Loucy (cell line): Measurements from ENCODE around the gene FBN1.
A peak's percentile ranks its signal among the peaks of the same experiment; 100 is the strongest.

ENCODE experiments used
- H2AFZ ChIP-seq: fragments of 200-600 bp; sonication (generic); 2 replicates; pipeline ENCODE4 v1.6.0; 2016; ENCODE audit warnings: antibody characterized with exemption, mild to moderate bottlenecking, low read length, moderate library complexity
- H3F3A ChIP-seq: fragments of 200-600 bp; 2 replicates; pipeline ENCODE4 v1.6.0; 2016; ENCODE audit warnings: antibody characterized with exemption, low read depth, mild to moderate bottlenecking
- H3K27me3 ChIP-seq: fragments of 200-600 bp; sonication (generic); 2 replicates; pipeline ENCODE4 v1.6.1; 2014; ENCODE audit warnings: low read length, mild to moderate bottlenecking; ENCODE audit not compliant: insufficient read depth, poor library complexity, severe bottlenecking
- H3K36me3 ChIP-seq: fragments of 200-600 bp; sonication (generic); 2 replicates; pipeline ENCODE4 v1.6.1; 2016; ENCODE audit warnings: low read length; ENCODE audit not compliant: insufficient read depth
- H3K4me1 ChIP-seq: fragments of 200-600 bp; sonication (generic); 2 replicates; pipeline ENCODE4 v1.5.1; 2014; ENCODE audit warnings: low read length, mild to moderate bottlenecking; ENCODE audit not compliant: insufficient read depth, poor library complexity, severe bottlenecking
- H3K4me2 ChIP-seq: fragments of 200-600 bp; sonication (generic); 2 replicates; pipeline ENCODE4 v1.6.0; 2014; ENCODE audit warnings: antibody characterized with exemption, low read length, low read depth, mild to moderate bottlenecking; ENCODE audit not compliant: poor library complexity, severe bottlenecking
- H3K4me3 ChIP-seq: fragments of 200-600 bp; sonication (generic); 2 replicates; pipeline ENCODE4 v1.5.1; 2014; ENCODE audit warnings: low read length, mild to moderate bottlenecking, mixed read lengths; ENCODE audit not compliant: poor library complexity, severe bottlenecking
- H3K79me2 ChIP-seq: fragments of 200-600 bp; sonication (generic); 2 replicates; pipeline ENCODE4 v1.6.1; 2014; ENCODE audit warnings: low read length; ENCODE audit not compliant: insufficient read depth
- H3K9ac ChIP-seq: fragments of 200-600 bp; sonication (generic); 2 replicates; pipeline ENCODE4 v1.6.0; 2014; ENCODE audit warnings: mild to moderate bottlenecking, low read depth, low read length, moderate library complexity; ENCODE audit not compliant: poor library complexity, severe bottlenecking
- H3K9me2 ChIP-seq: fragments of 200-600 bp; sonication (generic); replicated peaks from 2 replicates; pipeline ENCODE4 v1.6.1; 2016; ENCODE audit warnings: low read depth, low read length, mixed read lengths
- H3K9me3 ChIP-seq: fragments of 200-600 bp; sonication (generic); 2 replicates; pipeline ENCODE4 v1.6.1; 2014; ENCODE audit warnings: mild to moderate bottlenecking, antibody characterized with exemption, low read length, low read depth; ENCODE audit not compliant: insufficient read depth
- H4K20me1 ChIP-seq: fragments of 200-600 bp; sonication (generic); 2 replicates; pipeline ENCODE4 v1.6.0; 2014; ENCODE audit warnings: antibody characterized with exemption, low read length, mild to moderate bottlenecking; ENCODE audit not compliant: insufficient read depth, poor library complexity, severe bottlenecking
- EZH2phosphoT487 ChIP-seq: fragments of 200-600 bp; IDR thresholded peaks from 2 replicates; pipeline ENCODE4 v1.6.1; 2018; ENCODE audit warnings: antibody characterized with exemption, mild to moderate bottlenecking, moderate library complexity, borderline replicate concordance
- TF ChIP-seq, protein P1 (sequence below): fragments of 200-600 bp; sonication (generic); conservative IDR thresholded peaks from 2 replicates; pipeline ENCODE4 v1.5.1; 2014; ENCODE audit warnings: mild to moderate bottlenecking, antibody characterized with exemption, low read length

Gene FBN1

DNA sequence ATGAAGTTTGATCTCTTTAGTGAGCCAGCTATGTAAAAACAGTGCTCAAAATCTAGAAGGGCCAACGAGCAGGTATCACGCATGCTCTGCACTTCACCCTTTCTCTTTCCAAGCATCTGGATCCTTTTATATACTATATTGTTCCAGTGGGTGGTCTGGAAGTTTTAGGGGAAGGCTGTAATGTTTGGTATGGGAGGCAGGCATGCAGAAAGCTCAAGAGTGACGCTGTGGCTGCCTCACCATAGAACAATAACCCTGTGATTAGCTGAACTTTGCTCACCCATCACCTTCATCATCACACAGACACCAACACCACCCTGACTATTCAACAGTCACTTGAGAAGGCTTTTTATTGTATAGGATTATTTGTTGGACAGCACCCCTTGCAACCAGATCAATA is 81.6 kb downstream of the FBN1 start:
- no peak overlapping the region for H3K9ac ChIP-seq
- peaks cover 25% of the 10 kb centered on the region for H3K27me3 ChIP-seq
- H3F3A ChIP-seq, result no peaks in the 10 kb centered on the region
- no peak overlapping the region for H2AFZ ChIP-seq
- H3K4me3 ChIP-seq, result no peak overlapping the region
- H3K79me2 ChIP-seq, result no peaks in the 10 kb centered on the region
- H3K9me3 ChIP-seq, result no peaks in the 10 kb centered on the region
- H3K4me2 ChIP-seq, result peak overlapping the region; percentile 7
- peaks cover 3% of the 10 kb centered on the region for H3K4me1 ChIP-seq
- H3K9me2 ChIP-seq, result no peaks in the 10 kb centered on the region
- TF ChIP-seq EZH2phosphoT487, result no peak
- TF ChIP-seq, protein P1, sequence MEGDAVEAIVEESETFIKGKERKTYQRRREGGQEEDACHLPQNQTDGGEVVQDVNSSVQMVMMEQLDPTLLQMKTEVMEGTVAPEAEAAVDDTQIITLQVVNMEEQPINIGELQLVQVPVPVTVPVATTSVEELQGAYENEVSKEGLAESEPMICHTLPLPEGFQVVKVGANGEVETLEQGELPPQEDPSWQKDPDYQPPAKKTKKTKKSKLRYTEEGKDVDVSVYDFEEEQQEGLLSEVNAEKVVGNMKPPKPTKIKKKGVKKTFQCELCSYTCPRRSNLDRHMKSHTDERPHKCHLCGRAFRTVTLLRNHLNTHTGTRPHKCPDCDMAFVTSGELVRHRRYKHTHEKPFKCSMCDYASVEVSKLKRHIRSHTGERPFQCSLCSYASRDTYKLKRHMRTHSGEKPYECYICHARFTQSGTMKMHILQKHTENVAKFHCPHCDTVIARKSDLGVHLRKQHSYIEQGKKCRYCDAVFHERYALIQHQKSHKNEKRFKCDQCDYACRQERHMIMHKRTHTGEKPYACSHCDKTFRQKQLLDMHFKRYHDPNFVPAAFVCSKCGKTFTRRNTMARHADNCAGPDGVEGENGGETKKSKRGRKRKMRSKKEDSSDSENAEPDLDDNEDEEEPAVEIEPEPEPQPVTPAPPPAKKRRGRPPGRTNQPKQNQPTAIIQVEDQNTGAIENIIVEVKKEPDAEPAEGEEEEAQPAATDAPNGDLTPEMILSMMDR, result no peak
- no peaks in the 10 kb centered on the region for H4K20me1 ChIP-seq
- no peaks in the 10 kb centered on the region for H3K36me3 ChIP-seq

DNA sequence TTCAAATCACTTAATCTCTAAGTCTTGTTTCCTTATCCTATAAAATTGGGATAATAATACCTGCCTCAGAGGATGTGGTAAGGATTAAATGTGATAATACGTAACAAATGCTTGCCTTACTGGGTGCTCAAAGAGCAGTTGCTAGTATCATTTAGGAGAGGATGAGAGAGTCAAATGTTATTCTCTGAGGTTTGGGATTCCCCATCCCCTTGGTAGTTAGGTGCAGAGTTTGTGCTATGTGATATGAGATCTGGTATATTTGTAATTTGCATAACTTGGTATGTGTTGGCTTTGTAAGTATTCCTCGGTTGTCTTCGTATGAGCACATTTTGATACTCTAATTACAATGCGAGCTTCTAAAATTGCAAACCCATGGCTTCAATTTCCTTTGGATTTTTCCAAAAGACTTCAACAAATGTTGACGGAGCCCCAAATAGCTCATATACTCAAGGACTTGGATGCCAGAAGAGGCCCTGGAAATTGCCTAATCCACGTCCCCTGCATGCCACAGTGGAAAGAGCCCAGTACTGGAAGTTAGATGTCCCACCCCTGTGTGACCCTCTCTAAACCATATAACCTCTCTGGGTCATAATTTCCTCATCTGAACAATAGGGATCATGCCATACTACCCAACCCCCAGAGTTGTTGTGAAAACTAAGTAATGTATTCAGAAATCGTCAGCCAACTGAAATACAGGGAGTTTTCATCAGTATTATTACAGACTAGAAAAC is 85.0 kb downstream of the FBN1 start:
- no peak overlapping the region for H2AFZ ChIP-seq
- H3K4me2 ChIP-seq, result no peak overlapping the region
- no peaks in the 10 kb centered on the region for H3F3A ChIP-seq
- H3K36me3 ChIP-seq, result no peaks in the 10 kb centered on the region
- H3K9me3 ChIP-seq, result no peaks in the 10 kb centered on the region
- no peaks in the 10 kb centered on the region for H3K79me2 ChIP-seq
- peaks cover 3% of the 10 kb centered on the region for H3K4me1 ChIP-seq
- H3K27me3 ChIP-seq, result peaks cover 16% of the 10 kb centered on the region
- no peak overlapping the region for H3K9ac ChIP-seq
- TF ChIP-seq, protein P1, result no peak
- TF ChIP-seq EZH2phosphoT487, result no peak
- no peaks in the 10 kb centered on the region for H3K9me2 ChIP-seq
- no peaks in the 10 kb centered on the region for H4K20me1 ChIP-seq
- no peak overlapping the region for H3K4me3 ChIP-seq

DNA sequence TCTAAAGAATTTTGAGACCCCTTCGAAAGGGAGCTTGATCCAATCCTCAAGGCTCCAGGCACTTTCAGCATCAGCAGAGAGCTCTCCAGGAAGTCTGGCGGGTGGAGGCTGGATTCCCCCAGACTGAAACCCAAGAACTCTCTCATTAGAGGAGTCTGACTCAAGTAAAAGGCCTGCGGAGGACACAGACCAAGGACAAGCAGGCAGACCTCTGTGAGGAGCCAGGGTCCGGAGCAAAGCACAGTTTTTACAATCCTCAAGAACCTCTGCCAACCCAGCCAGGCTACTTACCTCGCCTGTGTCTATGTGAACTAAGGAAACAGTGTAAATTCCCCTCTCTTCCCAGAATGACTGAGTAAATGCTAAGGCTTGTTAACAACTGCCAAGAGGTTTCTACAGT is 86.2 kb downstream of the FBN1 start:
- no peaks in the 10 kb centered on the region for H4K20me1 ChIP-seq
- H3K9me2 ChIP-seq, result no peaks in the 10 kb centered on the region
- no peaks in the 10 kb centered on the region for H3K9me3 ChIP-seq
- H3K36me3 ChIP-seq, result no peaks in the 10 kb centered on the region
- H2AFZ ChIP-seq, result no peak overlapping the region
- no peak overlapping the region for H3K4me2 ChIP-seq
- no peak overlapping the region for H3K9ac ChIP-seq
- H3K4me1 ChIP-seq, result no peaks in the 10 kb centered on the region
- TF ChIP-seq EZH2phosphoT487, result no peak
- TF ChIP-seq, protein P1, result no peak
- peaks cover 16% of the 10 kb centered on the region for H3K27me3 ChIP-seq
- no peaks in the 10 kb centered on the region for H3F3A ChIP-seq
- no peak overlapping the region for H3K4me3 ChIP-seq
- H3K79me2 ChIP-seq, result no peaks in the 10 kb centered on the region
